BJ (cell line): ENCODE results near the gene NR2F2. TPM values are rescaled to one million over a fixed set of nuclear protein-coding genes. Genes with fewer than 3 reads are reported as not detected.

Source experiments
- CTCF ChIA-PET: fragments of 350-600 bp; formaldehyde crosslinking; extraction: SDS; loops from one replicate; lab custom pipeline; 2021; ENCODE audit warnings: antibody characterized with exemption, inconsistent platforms; lab: Yijun Ruan, JAX
- POLR2A ChIA-PET: fragments of 300-600 bp; sonication (Branson Sonifier 250); formaldehyde crosslinking; extraction: SDS; loops from one replicate; lab custom pipeline; 2021; ENCODE audit warnings: antibody characterized with exemption; lab: Charles Lee
- DNase-seq: peaks from one replicate; pipeline ENCODE4 v3.0.0-alpha.2; 2011; ENCODE audit warnings: low read depth
- H3K27me3 ChIP-seq: 2 replicates; pipeline ENCODE4 v1.6.0; 2011; ENCODE audit warnings: low read length; ENCODE audit not compliant: control insufficient read depth, insufficient read depth
- H3K36me3 ChIP-seq: 2 replicates; pipeline ENCODE4 v1.5.1; 2011; ENCODE audit warnings: low read length; ENCODE audit not compliant: control insufficient read depth, insufficient read depth
- H3K4me3 ChIP-seq: 2 replicates; pipeline ENCODE4 v1.5.1; 2011; ENCODE audit warnings: low read depth, mild to moderate bottlenecking, control low read depth, low read length
- polyA plus RNA-seq: library from polyadenylated mRNA; depleted of rRNA; stranded (reverse); fragments of >200 nt; gene quantifications from 2 replicates; pipeline ENCODE4 v1.2.3, GENCODE V29; 2011
- TF ChIP-seq, protein P1 (sequence below): IDR thresholded peaks from 2 replicates; pipeline ENCODE4 v1.5.1; 2011; ENCODE audit warnings: low read depth, mild to moderate bottlenecking, control low read depth, inconsistent platforms, low read length, moderate library complexity; ENCODE audit not compliant: insufficient read depth

The NR2F2 gene
- polyA plus RNA-seq, 1 experiment, result 50.0 TPM

DNA sequence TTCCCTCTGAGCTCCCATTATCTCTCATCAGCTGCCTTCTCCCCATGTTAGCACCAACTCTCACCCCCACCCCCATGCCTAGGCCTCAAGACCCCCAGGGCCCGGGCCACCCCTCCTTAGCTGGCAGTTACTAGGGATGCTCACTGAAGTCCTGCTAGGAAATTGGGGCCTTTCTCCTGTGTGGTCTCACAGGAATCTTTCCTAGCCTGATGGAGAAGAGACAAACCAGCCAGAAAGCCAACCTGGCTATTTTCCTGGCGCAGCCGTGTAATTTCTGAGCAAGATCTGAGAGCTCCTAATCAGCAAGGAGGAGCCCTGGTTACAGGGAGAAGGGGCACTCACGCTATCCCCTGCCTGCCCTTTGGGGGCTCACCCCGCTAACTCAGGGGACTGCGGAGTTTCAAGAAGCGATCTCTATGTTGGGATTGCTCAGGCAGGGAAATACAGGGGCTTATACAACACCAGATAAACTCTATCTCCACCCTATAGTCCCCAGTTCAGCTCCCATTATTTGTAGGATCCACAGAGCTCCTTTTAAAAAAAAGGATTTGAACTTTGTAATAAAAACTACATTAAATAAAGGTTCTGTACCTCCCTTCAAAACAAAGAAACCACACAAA, 25.2 kb downstream of the NR2F2 start:
- ChIA-PET CTCF (interaction anchor here (0.6 to 2.3 kb wide), 9 partner anchors 9 to 1343 kb away, joined by 3 to 6 read pairs (median 4); no protein-coding TSS in a partner anchor), POLR2A (interaction anchor here (0.6 kb wide), 1 partner anchor 25 kb away, joined by 9 read pairs; the partner anchor contains the start of gene NR2F2)
- TF ChIP-seq, protein P1, sequence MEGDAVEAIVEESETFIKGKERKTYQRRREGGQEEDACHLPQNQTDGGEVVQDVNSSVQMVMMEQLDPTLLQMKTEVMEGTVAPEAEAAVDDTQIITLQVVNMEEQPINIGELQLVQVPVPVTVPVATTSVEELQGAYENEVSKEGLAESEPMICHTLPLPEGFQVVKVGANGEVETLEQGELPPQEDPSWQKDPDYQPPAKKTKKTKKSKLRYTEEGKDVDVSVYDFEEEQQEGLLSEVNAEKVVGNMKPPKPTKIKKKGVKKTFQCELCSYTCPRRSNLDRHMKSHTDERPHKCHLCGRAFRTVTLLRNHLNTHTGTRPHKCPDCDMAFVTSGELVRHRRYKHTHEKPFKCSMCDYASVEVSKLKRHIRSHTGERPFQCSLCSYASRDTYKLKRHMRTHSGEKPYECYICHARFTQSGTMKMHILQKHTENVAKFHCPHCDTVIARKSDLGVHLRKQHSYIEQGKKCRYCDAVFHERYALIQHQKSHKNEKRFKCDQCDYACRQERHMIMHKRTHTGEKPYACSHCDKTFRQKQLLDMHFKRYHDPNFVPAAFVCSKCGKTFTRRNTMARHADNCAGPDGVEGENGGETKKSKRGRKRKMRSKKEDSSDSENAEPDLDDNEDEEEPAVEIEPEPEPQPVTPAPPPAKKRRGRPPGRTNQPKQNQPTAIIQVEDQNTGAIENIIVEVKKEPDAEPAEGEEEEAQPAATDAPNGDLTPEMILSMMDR, result no peak
- no peak for DNase-seq
- peaks cover 9% of the 10 kb centered on the region for H3K36me3 ChIP-seq
- no peak overlapping the region for H3K4me3 ChIP-seq
- 0 out of 2 replicates have a peak, but pooled peaks cover under 1% of the 10 kb centered on the region for H3K27me3 ChIP-seq

DNA sequence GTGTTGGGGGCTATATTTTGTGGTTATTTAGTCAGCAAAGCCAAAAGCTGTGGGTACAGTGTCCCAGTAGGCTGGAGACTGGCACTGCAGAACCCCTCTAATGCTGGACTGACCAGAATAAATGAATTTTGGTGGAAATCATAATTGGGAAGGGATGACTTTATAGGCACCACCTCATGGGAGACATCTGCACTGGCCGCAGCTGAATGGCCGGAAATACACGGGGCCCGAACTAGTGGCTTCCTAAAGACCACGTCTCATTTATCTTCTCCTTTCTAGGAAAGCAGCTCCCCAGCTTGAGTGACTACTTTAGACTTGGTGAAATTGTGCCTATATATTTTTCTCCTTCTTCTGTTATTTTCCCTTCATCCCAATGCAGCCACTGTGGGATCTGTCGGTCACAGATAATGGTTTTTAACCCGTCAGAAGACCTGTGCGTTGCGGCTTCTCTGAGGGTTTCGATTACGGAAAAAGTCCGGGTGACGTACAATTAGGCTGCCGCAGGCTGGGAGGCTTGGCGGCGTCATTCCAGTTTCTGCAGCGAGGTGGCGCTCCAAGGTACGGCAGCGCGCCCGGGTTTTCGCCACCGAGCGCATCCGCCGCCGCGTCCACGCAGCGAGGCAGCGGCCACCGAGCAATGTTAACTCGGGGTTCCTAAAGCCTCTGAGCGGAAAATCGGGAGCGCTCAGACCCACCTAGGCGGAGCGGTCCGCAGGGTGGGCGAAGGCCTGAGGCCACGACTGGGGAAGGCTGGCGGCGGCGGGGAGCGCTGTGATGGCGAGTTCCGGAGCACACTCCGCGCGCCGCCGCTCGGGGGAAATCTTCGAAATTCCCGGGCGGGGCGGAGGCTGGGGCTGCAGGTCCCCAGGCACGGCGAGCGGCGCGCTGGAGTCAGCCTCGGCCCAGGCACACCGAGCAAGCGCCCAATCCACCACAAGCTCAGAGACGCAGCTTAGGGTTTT, 26.3 kb downstream of the NR2F2 start:
- ChIA-PET POLR2A (interaction anchor here (1.0 kb wide), 1 partner anchor 18 kb away, joined by 3 read pairs; no protein-coding TSS in a partner anchor), CTCF (interaction anchor here (0.7 to 2.3 kb wide), 20 partner anchors 7 to 1399 kb away, joined by 3 to 9 read pairs (median 4); no protein-coding TSS in a partner anchor)
- peaks cover 2% of the 10 kb centered on the region; the same call in 1 of the 2 replicates for H3K27me3 ChIP-seq
- H3K4me3 ChIP-seq, result peak overlapping the region; percentile 81
- no peak for DNase-seq
- peaks cover 5% of the 10 kb centered on the region for H3K36me3 ChIP-seq
- TF ChIP-seq, protein P1, result peak; percentile 96

DNA sequence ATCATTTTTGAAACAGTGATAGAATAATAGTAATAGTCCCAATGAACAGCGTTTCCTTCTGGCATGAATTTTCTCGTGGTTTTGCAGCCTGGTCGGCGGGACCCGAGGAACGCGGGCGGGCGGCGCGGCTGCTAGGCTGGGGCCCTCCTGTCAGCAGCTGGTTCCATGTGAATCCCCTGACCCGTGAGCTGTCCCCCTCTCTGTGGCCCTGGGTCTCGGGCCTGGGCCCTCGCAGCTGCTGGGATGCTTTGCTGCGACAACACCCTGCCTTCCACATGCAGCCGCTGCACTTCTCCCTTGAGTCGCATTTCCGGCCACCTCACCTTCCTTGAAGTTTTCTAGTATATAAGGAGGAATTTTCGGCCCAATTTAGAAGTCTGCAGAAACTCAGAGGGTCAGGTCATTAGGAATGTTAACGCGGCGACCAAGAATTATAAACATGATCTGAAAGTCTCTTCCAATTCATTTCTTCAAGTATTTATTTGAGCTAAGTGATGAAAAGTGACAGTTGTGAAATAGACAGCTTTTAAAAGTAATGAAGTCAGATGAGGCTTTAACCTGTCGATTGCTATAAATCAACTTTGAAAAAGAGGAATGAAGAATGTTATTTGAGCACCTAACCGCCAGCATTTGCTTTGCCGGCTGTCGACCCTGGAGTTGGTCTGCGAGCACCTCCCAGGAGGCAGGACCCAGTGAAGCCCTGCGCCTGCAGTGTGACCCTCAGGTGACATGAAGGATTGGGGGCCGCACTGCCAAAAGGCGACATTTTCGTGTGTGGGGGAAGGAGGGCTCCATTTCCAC, 27.7 kb downstream of the NR2F2 start:
- no peak for DNase-seq
- TF ChIP-seq, protein P1, result no peak
- peaks cover 1% of the 10 kb centered on the region; the same call in 1 of the 2 replicates for H3K36me3 ChIP-seq
- H3K4me3 ChIP-seq, result peak overlapping the region; percentile 81
- H3K27me3 ChIP-seq, result peaks cover 2% of the 10 kb centered on the region; the same call in 1 of the 2 replicates
- CTCF ChIA-PET, result interaction anchor here (0.7 to 1.4 kb wide), 5 partner anchors 9 to 298 kb away, joined by 3 to 8 read pairs (median 3); no protein-coding TSS in a partner anchor
- POLR2A ChIA-PET, result interaction anchor here (0.5 kb wide), 1 partner anchor 27 kb away, joined by 5 read pairs; no protein-coding TSS in a partner anchor

DNA sequence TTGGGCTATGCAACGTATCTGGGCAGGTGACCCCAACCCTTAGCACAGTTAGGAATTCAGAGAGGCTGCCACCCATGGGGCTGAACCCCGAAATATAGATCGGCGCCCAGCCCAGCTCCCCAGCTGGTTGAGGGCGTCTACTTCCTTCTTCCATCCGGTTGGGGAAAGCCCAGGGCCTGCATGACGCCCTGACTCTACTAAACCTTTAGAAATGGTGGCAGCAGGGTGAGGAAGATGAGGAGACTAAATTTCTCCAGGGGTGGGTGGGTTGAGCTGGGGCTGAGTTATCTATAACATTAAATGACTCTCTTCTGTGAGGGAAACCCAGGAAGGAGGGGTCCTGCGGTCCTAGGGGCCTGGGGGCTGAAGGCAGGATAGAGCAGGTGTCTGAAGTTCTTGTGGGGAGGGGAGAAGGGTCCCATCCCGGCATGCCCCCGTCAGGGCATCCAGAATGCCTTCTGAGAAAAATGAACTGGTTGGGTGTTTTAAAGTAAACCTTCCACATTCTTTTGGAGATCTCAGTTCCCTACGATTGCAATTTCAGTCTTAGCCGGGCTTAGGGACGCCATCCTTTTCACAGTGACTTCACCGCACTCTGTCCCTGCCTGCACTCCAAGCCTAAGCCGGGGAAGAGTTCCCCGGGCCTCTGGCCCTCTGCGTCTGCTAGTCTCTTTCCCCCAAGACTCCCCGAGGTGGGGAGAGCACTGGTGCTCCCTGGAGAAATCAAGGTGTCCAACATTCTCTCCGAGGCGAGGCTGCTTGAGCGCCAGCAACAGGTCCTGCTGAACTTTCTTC, 28.5 kb downstream of the NR2F2 start:
- H3K27me3 ChIP-seq, result peaks cover 3% of the 10 kb centered on the region; the same call in 1 of the 2 replicates
- DNase-seq, result no peak
- POLR2A ChIA-PET, result interaction anchor here (0.5 kb wide), 1 partner anchor 28 kb away, joined by 5 read pairs; no protein-coding TSS in a partner anchor
- no peak overlapping the region for H3K4me3 ChIP-seq
- no peaks in the 10 kb centered on the region for H3K36me3 ChIP-seq
- TF ChIP-seq, protein P1, result no peak
- CTCF ChIA-PET, result interaction anchor here (1.4 kb wide), 1 partner anchor 11 kb away, joined by 3 read pairs; no protein-coding TSS in a partner anchor
